ENCODE results near the gene NPR3.

The NPR3 gene

DNA sequence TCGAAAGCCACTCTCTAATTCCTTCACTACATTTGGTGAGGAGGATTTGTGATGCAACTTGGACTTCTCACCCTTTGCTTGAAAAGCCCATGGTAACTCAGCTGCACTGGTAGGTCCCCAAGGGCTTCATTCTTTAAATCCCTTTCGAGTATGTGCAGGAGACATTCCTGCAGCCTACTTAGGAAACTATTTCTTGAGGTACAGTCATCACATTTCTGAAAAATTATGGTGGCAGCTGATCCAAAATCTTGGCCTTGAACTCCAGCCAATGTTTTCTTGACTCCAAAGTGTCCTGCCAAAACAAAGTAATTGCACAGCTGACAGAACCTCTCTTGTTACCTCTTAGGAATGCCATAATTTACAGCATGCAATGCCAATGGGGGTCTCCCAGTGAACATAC, 99.7 kb downstream of the NPR3 start:
- peak; percentile 85 for DNase-seq (ENCODE audit: low spot score)

DNA sequence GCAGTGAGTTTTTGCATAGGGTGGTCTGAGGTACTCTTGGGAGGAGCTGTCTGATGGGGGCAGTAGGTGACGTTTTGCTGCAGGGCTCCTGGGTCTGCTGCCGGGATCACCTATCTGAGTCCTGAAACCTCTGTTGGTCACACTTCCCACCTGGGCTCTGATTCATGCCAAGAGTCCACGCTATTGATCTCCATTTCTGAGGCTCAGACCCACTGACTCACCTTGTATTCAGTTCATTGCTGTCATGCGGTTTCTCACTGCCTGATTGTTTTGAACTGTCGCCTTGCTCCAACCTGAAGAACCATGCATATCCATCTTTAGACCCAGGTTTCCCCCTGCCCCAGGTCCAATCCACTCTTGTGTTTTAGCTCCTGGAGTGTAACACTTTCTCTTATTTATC, 101.3 kb downstream of the NPR3 start:
- DNase-seq (ENCODE audit: low spot score): no peak

DNA sequence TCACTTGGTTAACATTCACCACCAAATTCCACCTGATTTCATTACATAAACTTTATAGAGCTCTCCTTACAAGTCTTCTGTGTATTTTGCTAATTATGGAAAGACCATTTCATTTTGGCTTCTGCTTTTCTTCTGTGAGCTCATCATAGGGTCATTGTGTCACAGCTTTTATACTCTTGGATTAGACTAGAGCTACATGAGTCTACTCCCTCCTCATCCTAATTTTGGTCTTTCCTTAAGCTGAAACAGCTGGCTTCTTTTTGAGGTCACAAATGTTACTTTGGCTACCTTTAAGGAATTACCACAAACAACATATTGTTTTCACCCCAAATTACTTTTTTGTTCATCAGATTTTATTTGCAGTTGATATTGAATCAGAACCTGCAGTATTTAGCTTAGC, 103.0 kb downstream of the NPR3 start:
- no peak for DNase-seq (ENCODE audit: low spot score)

DNA sequence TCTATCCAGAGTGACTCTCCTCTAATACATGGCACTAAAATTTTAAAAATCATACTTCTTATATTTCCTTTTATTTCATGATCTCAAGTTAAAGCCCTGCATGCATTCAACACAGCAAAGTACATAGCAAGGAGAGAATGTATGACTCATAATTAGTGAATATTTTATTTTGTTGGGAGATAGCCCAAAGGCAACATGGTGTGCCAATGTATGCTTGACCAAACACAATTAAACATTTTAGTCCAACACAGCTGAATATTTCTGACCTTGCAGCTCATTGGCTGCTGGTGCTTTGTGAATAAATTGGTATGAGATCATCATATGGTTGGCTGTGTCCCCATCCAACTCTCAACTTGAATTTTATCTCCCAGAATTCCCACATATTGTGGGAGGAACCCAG, 103.5 kb downstream of the NPR3 start:
- DNase-seq (ENCODE audit: low spot score): peak; percentile 47

DNA sequence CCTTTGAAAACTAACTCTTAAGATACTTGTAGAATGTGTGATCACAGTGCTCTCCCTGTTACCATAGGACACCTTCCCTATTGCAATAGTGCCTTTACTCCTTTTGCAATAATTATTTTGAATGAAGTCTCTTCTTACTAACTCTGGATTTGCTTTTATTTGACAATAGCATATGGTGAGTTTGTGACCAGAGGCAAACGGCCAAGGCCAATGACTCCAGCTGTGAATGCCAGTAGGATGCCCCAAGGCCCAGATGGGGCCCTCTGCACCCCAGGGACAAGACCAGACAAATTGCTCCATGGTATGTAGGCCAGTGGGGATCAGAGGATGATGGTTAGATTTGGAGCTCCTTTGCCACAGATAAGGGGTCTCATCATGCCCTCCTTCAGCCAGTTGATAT, 116.9 kb downstream of the NPR3 start:
- no peak for DNase-seq (ENCODE audit: low spot score)

DNA sequence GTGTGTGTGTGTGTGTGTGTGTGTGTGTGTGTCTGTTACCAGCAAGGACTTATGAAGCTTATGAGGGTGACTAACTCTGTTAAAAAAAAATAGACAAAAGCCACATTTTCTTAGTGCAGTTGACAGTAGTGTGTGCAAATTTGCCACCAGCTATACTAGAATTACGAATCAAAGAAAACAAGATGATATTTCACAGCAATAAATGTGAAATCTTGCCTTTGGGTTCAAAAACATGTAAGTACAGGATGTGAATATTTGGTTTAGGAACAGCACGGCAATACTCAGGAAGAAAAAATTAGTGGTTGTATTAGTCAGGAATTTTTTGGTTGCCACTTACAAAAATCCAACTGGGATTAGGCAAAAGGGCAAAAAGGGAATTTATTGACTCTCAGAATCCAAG, 117.4 kb downstream of the NPR3 start:
- DNase-seq (ENCODE audit: low spot score): no peak

DNA sequence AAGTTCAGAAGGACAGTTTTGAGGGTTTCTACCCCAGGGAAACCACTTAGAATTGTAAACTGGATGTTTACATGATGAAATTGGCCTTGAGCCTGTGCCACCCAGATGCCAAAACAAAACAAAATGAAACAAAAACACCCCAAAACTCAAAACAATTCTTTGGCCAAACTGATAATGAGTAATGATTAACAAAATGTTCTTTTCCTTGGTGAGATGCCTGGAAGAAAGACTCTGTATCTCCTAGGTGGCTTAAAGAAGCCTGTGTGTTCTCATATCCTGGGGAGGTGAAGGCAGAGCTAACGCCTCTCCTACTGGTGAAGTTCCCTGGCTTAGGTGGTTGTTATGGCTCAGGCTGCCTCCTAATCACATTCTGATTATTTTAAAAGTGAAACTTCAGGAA, 120.5 kb downstream of the NPR3 start:
- no peak for DNase-seq (ENCODE audit: low spot score)

DNA sequence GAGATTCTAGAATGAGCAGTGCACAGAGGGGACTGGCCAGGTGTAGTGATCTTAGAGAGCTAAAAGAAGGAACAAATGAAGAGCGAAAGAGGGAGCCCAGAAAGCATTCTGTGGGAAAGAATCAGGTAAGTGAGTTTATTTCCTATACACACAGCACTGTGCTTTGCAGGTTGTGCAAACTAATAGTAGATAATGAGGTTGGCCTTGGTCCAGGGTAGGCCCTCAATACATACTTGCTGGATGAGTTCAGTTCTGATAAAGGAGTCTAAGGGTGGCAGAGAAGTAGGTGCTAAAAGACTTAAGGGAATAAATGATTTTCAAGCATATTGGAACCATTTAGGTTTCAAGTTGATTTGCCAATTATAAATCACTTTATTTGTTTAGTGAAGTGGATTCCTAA, 122.0 kb downstream of the NPR3 start:
- DNase-seq (ENCODE audit: low spot score): no peak

DNA sequence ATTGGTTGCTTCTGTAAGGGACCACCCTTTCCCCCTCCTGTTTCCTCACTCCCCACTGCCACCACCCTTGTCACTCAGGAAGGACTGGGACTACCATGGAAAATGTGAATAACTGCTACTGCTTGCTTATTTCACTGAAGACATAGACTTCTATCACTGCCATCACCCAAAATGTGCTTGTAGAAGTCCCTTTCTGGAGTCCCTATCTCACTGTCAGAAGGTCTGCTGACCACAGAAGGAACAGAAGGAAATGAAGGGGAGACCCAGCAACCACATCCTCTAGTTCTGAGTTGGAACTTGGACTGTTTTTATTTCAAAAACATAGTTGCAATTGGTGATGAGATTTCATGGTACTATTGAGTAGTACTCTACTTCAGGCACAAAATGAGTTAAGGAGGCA, 122.5 kb downstream of the NPR3 start:
- DNase-seq (ENCODE audit: low spot score): no peak

DNA sequence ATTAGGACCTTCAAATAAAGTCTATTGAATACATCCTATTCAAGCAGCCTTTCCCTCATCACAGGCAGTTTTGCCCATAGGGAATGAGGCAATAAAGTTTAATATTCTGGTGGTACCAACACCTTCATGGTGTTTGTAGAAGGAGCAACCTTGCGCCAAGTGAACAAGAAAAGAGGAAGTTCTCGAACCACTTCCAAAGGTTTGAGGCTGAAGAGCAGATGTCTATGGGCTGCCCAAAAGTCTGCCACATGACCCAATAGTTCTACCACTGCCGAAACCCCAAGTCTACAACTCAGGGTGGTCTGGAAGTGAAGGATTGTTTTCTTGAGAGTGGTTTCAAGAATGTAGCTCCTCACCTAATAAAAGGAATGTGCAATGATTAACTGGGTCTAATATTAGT, 123.1 kb downstream of the NPR3 start:
- DNase-seq (ENCODE audit: low spot score): no peak

DNA sequence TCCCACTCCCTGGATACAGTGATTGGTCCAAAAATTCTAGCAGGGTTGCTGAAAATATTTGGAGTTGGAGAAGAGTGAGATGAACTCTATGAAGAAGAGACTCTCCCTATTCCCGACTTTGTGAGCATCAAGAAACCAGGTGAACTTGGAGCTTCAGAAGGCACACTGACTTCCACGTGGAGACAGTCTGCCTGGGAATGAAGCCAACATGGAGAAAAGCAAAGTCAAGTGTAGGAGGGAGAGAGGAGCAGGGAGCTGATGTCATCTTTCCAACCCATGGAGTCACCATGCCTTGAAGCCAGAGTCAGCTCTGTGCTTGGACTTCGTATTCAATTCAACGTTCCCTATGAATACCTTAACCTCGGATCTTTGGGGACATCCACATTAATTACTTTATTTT, 125.1 kb downstream of the NPR3 start:
- DNase-seq (ENCODE audit: low spot score): no peak

DNA sequence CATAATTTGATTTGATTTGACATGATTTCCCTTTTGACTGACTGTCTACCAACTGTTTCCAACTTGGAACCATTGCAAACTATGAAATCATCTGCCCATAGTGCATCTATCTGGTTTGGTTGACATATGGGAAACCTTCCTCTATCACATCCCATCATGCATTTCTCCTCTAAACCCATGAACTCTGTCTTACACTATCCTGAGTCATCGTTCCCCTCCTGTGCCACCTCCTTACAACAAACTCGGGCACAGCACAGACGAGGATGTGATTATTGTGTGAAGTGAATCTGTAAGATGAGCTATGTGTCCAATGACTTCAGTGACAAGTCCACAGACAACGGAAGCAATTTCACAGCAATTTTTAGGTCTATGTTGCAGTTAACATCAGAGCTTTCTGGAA, 126.1 kb downstream of the NPR3 start:
- DNase-seq (ENCODE audit: low spot score): no peak

DNA sequence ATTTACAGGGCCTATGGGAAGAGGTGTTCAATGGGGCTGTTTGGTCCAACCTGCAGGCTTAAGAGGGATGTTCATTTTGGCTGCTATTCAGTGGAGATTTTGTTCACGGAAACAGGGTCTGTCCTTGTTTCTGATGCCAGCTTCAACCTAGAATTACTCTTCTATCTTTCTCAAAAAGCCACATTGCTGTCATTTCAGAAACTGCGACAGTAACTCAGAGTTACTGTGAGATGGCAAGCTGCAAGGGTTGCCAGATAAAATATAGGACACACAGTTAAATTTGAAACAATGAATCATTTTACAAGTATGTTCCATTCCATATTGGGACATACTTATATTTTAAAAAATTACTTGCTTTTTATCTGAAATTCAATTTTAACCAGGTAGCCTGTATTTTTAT, 128.0 kb downstream of the NPR3 start:
- DNase-seq (ENCODE audit: low spot score): no peak

DNA sequence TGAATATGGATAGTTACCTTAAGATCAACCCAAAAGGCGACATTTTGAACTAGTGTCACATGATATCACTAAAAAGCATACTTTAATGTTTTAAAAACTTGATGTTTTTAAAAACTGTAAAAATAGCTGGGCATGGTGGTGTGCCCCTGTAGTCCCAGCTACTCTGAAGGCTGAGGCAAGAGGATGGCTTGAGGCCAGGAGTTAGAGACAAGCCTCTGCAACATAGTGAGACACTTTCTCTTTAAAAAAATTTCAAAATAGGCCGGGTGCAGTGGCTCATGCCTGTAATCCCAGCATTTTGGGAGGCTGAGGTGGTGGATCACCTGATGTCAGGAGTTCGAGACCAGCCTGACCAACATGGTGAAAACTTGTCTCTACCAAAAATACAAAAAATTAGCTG, 129.5 kb downstream of the NPR3 start:
- no peak for DNase-seq (ENCODE audit: low spot score)

All from AG08395 (cell line).